Naive thymus-derived CD4-positive, alpha-beta T cell (primary cell): ENCODE results near the gene PIP4K2A. TPM values are rescaled to one million over a fixed set of nuclear protein-coding genes. Genes with fewer than 3 reads are reported as not detected.

Source experiments
- ATAC-seq: fragments of 150-1000 bp; cut with Tn5 transposase; 2 replicates; pipeline ENCODE4 v1.10.0; 2021; ENCODE audit warnings: mild to moderate bottlenecking, moderate library complexity
- CTCF ChIA-PET: fragments of 350-600 bp; sonication (Branson Sonifier 250); formaldehyde crosslinking; loops from one replicate; lab custom pipeline; 2021; ENCODE audit warnings: antibody characterized with exemption; lab: Charles Lee
- POLR2A ChIA-PET: fragments of 350-600 bp; sonication (Branson Sonifier 250); formaldehyde crosslinking; loops from one replicate; lab custom pipeline; 2021; ENCODE audit warnings: antibody characterized with exemption, inconsistent platforms; lab: Charles Lee
- DNase-seq, 9 donors: peaks; one replicate each; pipeline versions ENCODE4 v3.0.0 to v3.0.0-alpha.2; 2020 to 2022; ENCODE audit warnings: mixed read lengths in 1 of 9
- H3K27ac ChIP-seq: one replicate; pipeline ENCODE4 v1.7.0; 2013; ENCODE audit warnings: mild to moderate bottlenecking, low read depth, low read length, moderate library complexity
- H3K27me3 ChIP-seq, 2 donors: one replicate each; pipeline ENCODE4 v1.7.0; 2013; ENCODE audit warnings: low read length in 2 of 2, mild to moderate bottlenecking in 2 of 2, moderate library complexity in 2 of 2; ENCODE audit not compliant: control insufficient read depth in 2 of 2, insufficient read depth in 2 of 2
- H3K36me3 ChIP-seq, 3 experiments: 1 replicate in 2 of 3; 2 replicates in 1 of 3; pipeline ENCODE4 v1.7.0; 2013; ENCODE audit warnings: low read length in 3 of 3, mild to moderate bottlenecking in 3 of 3, moderate library complexity in 1 of 3; ENCODE audit not compliant: insufficient read depth in 3 of 3, control insufficient read depth in 2 of 3
- H3K4me1 ChIP-seq, 2 donors: one replicate each; pipeline ENCODE4 v1.7.0; 2013; ENCODE audit warnings: low read length in 2 of 2, mild to moderate bottlenecking in 2 of 2, moderate library complexity in 1 of 2; ENCODE audit not compliant: control insufficient read depth in 2 of 2, insufficient read depth in 2 of 2
- H3K4me3 ChIP-seq: 2 replicates; pipeline ENCODE4 v1.7.0; 2013; ENCODE audit warnings: mild to moderate bottlenecking, low read length
- H3K9me3 ChIP-seq, 3 experiments: 1 replicate in 2 of 3; 2 replicates in 1 of 3; pipeline ENCODE4 v1.7.0; 2013; ENCODE audit warnings: low read length in 3 of 3; ENCODE audit not compliant: control insufficient read depth in 2 of 3
- H3K27ac Mint-ChIP-seq, 9 donors: one replicate each; pipeline ENCODE4 v1.8.0; 2020 to 2022; ENCODE audit warnings: mixed read lengths in 9 of 9, mild to moderate bottlenecking in 8 of 9, moderate library complexity in 5 of 9, inconsistent platforms in 2 of 9
- H3K27me3 Mint-ChIP-seq, 5 donors: one replicate each; pipeline ENCODE4 v1.8.0; 2021 to 2022; ENCODE audit warnings: mixed read lengths in 5 of 5, mild to moderate bottlenecking in 1 of 5
- H3K36me3 Mint-ChIP-seq, 5 donors: one replicate each; pipeline ENCODE4 v1.8.0; 2020 to 2022; ENCODE audit warnings: mixed read lengths in 5 of 5, mild to moderate bottlenecking in 3 of 5, inconsistent platforms in 1 of 5
- H3K4me1 Mint-ChIP-seq, 7 donors: one replicate each; pipeline ENCODE4 v1.8.0; 2020 to 2022; ENCODE audit warnings: mixed read lengths in 7 of 7, mild to moderate bottlenecking in 3 of 7, inconsistent platforms in 1 of 7
- H3K4me3 Mint-ChIP-seq, 10 donors: one replicate each; pipeline ENCODE4 v1.8.0; 2020 to 2022; ENCODE audit warnings: mild to moderate bottlenecking in 10 of 10, mixed read lengths in 10 of 10, moderate library complexity in 6 of 10, inconsistent platforms in 2 of 10
- H3K9me3 Mint-ChIP-seq, 11 donors: one replicate each; pipeline ENCODE4 v1.8.0; 2020 to 2022; ENCODE audit warnings: mixed read lengths in 11 of 11, mild to moderate bottlenecking in 4 of 11, inconsistent platforms in 1 of 11, moderate library complexity in 1 of 11
- intact Hi-C, 2 donors: fragments of 100-400 bp; cut with micrococcal nuclease; formaldehyde crosslinking; loops; one replicate each; pipeline ENCODE4 v1.15.1; 2023
- polyA plus RNA-seq, 2 donors: library from polyadenylated mRNA; unstranded; fragments of 300-500 nt; fragmentation: Illumina TruSeq; gene quantifications; one replicate each; pipeline ENCODE4 v1.2.3, GENCODE V29; 2021
- total RNA-seq, 6 experiments: library from RNA in 5 of 6; stranded (reverse) in 5 of 6; gene quantifications; 1 replicate in 5 of 6; 2 replicates in 1 of 6; pipeline ENCODE4 v1.2.3 and lab custom pipeline; 2021 to 2026

The PIP4K2A gene
- total and polyA plus RNA-seq, 7 experiments from 2014 or later, result 40.9 to 152 (median 134) TPM

DNA sequence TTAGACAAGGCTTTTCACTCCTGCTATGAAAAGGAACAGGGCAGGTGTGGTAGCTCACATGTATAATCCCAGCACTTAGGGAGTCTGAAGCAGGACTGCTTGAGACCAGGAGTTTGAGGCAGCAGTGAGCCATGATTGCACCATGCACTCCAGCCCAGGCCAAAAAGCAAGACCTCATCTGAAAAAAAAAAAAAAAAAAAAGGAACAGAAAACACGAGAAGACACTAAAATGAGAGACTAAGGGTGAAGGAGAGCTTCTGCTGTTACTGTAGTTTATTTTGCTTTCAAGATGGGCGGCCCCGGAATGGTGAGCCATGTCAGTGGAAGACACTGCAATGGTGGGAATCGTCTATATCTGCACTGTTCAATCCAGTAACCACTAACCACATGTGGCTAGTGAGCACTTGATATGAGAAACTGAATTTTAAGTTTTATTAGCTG, 9.9 kb downstream of the PIP4K2A start:
- H3K9me3 Mint-ChIP-seq, result peaks cover 0 to 4% (median 0%) of the 10 kb centered on the region in 11 donors
- H3K27ac ChIP-seq, result peak overlapping the region; percentile 30
- H3K27ac Mint-ChIP-seq, result peak overlapping the region in 8 of 9 donors; percentile 29 to 92 (median 82)
- no peaks in the 10 kb centered on the region for H3K9me3 ChIP-seq
- H3K4me3 Mint-ChIP-seq, result peak overlapping the region in 9 of 10 donors; percentile 14 to 70 (median 60)
- no peaks in the 10 kb centered on the region for H3K27me3 ChIP-seq
- intact Hi-C loops, result loop anchor here (1.0 to 2.0 kb wide), 2 partner anchors 10 to 14 kb away; no protein-coding TSS in a partner anchor
- ChIA-PET CTCF (interaction anchor here (0.6 kb wide), 1 partner anchor 58 kb away, joined by 3 read pairs; no protein-coding TSS in a partner anchor), POLR2A (interaction anchor here (0.6 to 2.1 kb wide), 13 partner anchors 7 to 1111 kb away, joined by 3 to 10 read pairs (median 4); no protein-coding TSS in a partner anchor)
- peaks cover 59 to 93% of the 10 kb centered on the region in 2 donors for H3K4me1 ChIP-seq
- peaks cover 80 to 100% (median 99%) of the 10 kb centered on the region in 7 donors for H3K4me1 Mint-ChIP-seq
- DNase-seq (no peak), ATAC-seq (peak; percentile 33)
- H3K27me3 Mint-ChIP-seq, result no peaks in the 10 kb centered on the region
- peaks cover 5 to 53% (median 38%) of the 10 kb centered on the region in 5 donors for H3K36me3 Mint-ChIP-seq
- no peak overlapping the region for H3K4me3 ChIP-seq
- no peaks in the 10 kb centered on the region for H3K36me3 ChIP-seq

DNA sequence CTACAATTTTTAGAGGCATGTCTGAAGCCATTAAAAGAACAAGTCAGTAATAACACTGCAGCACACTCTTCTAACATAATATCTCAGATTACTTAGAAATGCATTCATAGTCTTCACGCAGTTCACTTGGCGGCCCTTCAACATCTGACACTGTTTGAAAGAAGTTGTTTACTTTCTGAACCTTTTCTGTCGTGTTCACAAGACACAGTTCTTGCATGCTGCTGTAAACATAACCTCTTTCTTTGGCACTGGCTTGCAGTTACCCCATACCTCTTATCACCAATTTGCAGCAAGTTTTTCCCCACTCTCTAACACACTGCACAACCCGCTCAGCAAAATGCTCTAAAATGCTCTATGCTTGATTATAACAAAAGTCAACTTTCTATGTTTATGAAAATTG, 12.0 kb downstream of the PIP4K2A start:
- Mint-ChIP-seq H3K4me3 (peak overlapping the region in 8 of 10 donors; percentile 10 to 70 (median 40)), H3K9me3 (peaks cover 0 to 4% (median 0%) of the 10 kb centered on the region in 11 donors), H3K27ac (peak overlapping the region in 8 of 9 donors; percentile 36 to 91 (median 81)), H3K36me3 (peaks cover 5 to 42% (median 27%) of the 10 kb centered on the region in 5 donors), H3K4me1 (peaks cover 69 to 100% (median 97%) of the 10 kb centered on the region in 7 donors), H3K27me3 (no peaks in the 10 kb centered on the region)
- no peaks in the 10 kb centered on the region for H3K9me3 ChIP-seq
- peaks cover 45 to 82% of the 10 kb centered on the region in 2 donors for H3K4me1 ChIP-seq
- intact Hi-C loops, result no loop called here
- H3K27me3 ChIP-seq, result no peaks in the 10 kb centered on the region
- no peak overlapping the region for H3K4me3 ChIP-seq
- no peak for ATAC-seq
- DNase-seq, result no peak
- CTCF ChIA-PET, result no interaction called here
- H3K27ac ChIP-seq, result no peak overlapping the region
- no peaks in the 10 kb centered on the region for H3K36me3 ChIP-seq
- POLR2A ChIA-PET, result interaction anchor here (0.6 to 3.0 kb wide), 6 partner anchors 8 to 35 kb away, joined by 3 to 17 read pairs (median 6); no protein-coding TSS in a partner anchor

DNA sequence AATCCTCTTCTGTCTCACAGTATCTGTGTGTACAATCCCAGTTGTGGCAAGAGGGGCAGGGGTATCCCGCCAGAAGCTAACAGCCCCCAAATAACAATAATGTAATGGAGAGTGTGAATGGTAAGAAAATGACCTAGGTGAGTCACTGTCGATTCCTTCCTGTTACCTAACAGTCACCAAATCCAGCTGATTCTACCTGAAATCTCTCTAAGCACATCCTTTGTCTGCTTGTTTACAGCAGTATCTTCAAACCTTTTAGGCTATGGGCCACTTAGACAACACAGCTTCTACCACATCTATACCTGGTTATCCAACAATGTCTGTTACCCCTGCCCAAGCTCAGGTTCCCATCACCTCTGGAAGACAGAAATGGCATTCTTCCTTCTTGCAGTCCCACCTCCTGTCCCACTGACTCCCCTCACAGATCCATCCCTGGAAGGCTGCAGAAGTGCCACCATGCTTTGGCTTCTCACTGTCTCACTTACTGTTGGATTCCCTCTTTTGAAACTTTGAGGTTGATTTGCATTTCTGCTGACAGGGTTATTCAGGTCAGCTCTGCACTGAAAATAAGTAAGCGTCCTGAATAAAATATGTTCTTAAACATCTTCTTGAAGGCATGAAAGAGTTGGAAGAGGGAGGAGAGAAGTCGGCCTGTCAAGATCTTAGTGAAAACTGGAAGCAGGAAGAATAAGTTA, 13.1 kb downstream of the PIP4K2A start:
- Mint-ChIP-seq H3K9me3 (peaks cover 0 to 4% (median 0%) of the 10 kb centered on the region in 11 donors), H3K27me3 (no peaks in the 10 kb centered on the region), H3K36me3 (peaks cover 2 to 35% (median 24%) of the 10 kb centered on the region in 5 donors), H3K4me1 (peaks cover 69 to 97% (median 94%) of the 10 kb centered on the region in 7 donors), H3K27ac (peak overlapping the region in 8 of 9 donors; percentile 44 to 91 (median 81)), H3K4me3 (peak overlapping the region in 9 of 10 donors; percentile 12 to 70 (median 43))
- Histone ChIP-seq H3K4me3 (no peak overlapping the region), H3K27me3 (no peaks in the 10 kb centered on the region), H3K36me3 (no peaks in the 10 kb centered on the region), H3K4me1 (peaks cover 48 to 81% of the 10 kb centered on the region in 2 donors), H3K9me3 (no peaks in the 10 kb centered on the region), H3K27ac (peak overlapping the region; percentile 5)
- POLR2A ChIA-PET, result interaction anchor here (0.6 to 3.0 kb wide), 10 partner anchors 9 to 1041 kb away, joined by 3 to 17 read pairs (median 4); no protein-coding TSS in a partner anchor
- ATAC-seq (peak; percentile 14), DNase-seq (no peak)
- CTCF ChIA-PET, result no interaction called here
- intact Hi-C loops, result loop anchor here in 1 of 2 donors (1.0 to 2.0 kb wide), 2 partner anchors 8 to 14 kb away; partner anchors contain the start of gene PIP4K2A

DNA sequence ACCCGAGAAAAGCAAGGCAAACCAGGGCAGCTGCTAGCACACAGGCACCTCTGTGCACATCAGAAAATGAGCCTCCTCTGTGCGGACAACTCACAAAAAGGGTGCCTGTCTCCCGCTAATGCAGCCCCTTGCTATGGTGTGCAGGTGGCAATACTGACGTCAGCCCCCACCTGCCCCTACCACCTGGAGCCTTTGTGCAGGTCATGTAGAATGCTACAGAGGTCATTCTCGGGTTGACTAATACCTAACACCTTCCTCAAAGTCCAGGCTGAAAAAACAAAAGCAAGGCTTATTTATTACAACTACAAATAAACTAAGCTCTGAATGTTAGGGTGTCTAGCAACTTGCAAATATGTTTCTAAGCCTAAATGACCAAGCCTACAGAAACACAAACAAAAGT, 13.9 kb downstream of the PIP4K2A start:
- Histone ChIP-seq H3K27me3 (no peaks in the 10 kb centered on the region), H3K9me3 (no peaks in the 10 kb centered on the region), H3K4me1 (peaks cover 48 to 81% of the 10 kb centered on the region in 2 donors), H3K36me3 (no peaks in the 10 kb centered on the region), H3K27ac (peak overlapping the region; percentile 5), H3K4me3 (no peak overlapping the region)
- POLR2A ChIA-PET, result interaction anchor here (0.8 to 3.0 kb wide), 9 partner anchors 9 to 46 kb away, joined by 3 to 17 read pairs (median 4); no protein-coding TSS in a partner anchor
- H3K9me3 Mint-ChIP-seq, result peaks cover 0 to 4% (median 0%) of the 10 kb centered on the region in 11 donors
- intact Hi-C loops, result loop anchor here in 1 of 2 donors (2.0 kb wide), 1 partner anchor 14 kb away; the partner anchor contains the start of gene PIP4K2A
- H3K36me3 Mint-ChIP-seq, result peaks cover 0 to 29% (median 17%) of the 10 kb centered on the region in 5 donors
- no peaks in the 10 kb centered on the region for H3K27me3 Mint-ChIP-seq
- H3K4me1 Mint-ChIP-seq, result peaks cover 65 to 97% (median 94%) of the 10 kb centered on the region in 7 donors
- CTCF ChIA-PET, result interaction anchor here (0.7 to 0.9 kb wide), 2 partner anchors 29 to 708 kb away, joined by 3 read pairs; no protein-coding TSS in a partner anchor
- ATAC-seq (no peak), DNase-seq (no peak)
- peak overlapping the region in 7 of 10 donors; percentile 10 to 70 (median 35) for H3K4me3 Mint-ChIP-seq
- peak overlapping the region in 8 of 9 donors; percentile 44 to 91 (median 81) for H3K27ac Mint-ChIP-seq

DNA sequence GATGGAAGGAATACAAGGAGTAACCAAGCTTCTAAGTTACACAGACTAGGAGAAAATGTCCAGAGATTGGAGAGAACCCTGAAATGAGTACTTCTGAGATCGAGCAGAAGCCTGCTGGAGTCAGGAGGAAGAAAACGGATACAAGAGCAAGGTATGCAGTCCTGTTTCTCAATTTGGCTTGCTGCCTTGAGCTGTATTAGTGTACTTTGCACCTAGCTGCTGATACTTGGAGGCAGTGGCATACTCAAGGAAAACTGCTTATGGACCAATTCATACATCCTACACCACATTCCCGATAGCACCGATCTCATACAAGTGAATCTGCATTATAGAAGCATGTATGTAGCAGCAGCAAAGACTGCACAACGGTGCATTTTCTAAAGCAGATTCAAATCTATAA, 14.4 kb downstream of the PIP4K2A start:
- ATAC-seq, result no peak
- Histone ChIP-seq H3K36me3 (no peaks in the 10 kb centered on the region), H3K4me1 (peaks cover 47 to 80% of the 10 kb centered on the region in 2 donors), H3K27ac (peak overlapping the region; percentile 5), H3K9me3 (no peaks in the 10 kb centered on the region), H3K4me3 (no peak overlapping the region), H3K27me3 (no peaks in the 10 kb centered on the region)
- POLR2A ChIA-PET, result interaction anchor here (0.8 to 3.0 kb wide), 5 partner anchors 8 to 40 kb away, joined by 3 to 17 read pairs (median 6); no protein-coding TSS in a partner anchor
- Mint-ChIP-seq H3K4me1 (peaks cover 62 to 97% (median 93%) of the 10 kb centered on the region in 7 donors), H3K4me3 (peak overlapping the region in 4 of 10 donors; percentile 10 to 70 (median 38)), H3K27me3 (no peaks in the 10 kb centered on the region), H3K36me3 (peaks cover 0 to 28% (median 17%) of the 10 kb centered on the region in 5 donors), H3K27ac (peak overlapping the region in 8 of 9 donors; percentile 44 to 91 (median 79)), H3K9me3 (peaks cover 0 to 4% (median 0%) of the 10 kb centered on the region in 11 donors)
- intact Hi-C loops, result loop anchor here (2.0 kb wide), 2 partner anchors 15 kb away; partner anchors contain the start of gene PIP4K2A (in 1 of the 2)
- CTCF ChIA-PET, result interaction anchor here (0.7 to 0.9 kb wide), 2 partner anchors 28 to 707 kb away, joined by 3 read pairs; no protein-coding TSS in a partner anchor
- no peak for DNase-seq
